ENCODE data around the gene NFIC. TPM values are rescaled to one million over a fixed set of nuclear protein-coding genes. Genes with fewer than 3 reads are reported as not detected.
"Not testable (repeated sequence)": the region's sequence is repeated elsewhere in the genome, so short reads cannot be mapped to it uniquely, and the experiment has no call there.

NFIC gene
- polyA plus RNA-seq, 2 donors, result 15.4 to 48.1 TPM

DNA sequence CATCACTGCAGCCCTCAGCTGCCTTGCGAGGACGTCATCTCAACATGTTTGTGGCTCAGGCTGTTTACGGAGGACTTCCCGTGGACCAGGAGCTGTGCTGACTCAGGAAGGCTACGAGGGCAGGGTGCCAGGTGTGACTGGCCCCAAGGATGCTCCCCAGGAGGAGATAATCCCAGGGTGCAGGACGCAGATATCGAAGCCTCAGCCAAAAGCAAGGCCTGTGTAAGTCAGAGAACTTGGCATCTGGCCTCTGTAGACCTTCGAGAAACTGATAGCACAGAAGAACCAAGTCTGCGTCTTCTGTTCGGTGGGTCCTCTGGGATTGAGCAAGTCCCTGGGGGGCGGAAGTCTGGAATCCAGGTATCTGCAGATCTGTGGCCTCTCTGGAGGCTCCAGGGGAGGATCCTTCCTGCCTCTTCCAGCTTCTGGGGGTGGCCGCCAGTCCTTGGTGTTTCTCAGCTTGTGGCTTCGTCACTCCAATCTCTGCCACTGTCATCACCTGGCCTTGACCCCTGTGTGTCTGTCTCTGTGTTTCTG is 136.7 kb downstream of the NFIC start:
- no peaks in the 10 kb centered on the region for H3K36me3 ChIP-seq (ENCODE audit: control insufficient read depth in 2 of 2, insufficient read depth in 2 of 2, low read length in 1 of 2)
- no peak overlapping the region for H3K4me3 ChIP-seq (ENCODE audit: low read depth in 1 of 2, low read length in 2 of 2)
- peaks cover 0 to 2% of the 10 kb centered on the region in 2 donors for H3K9me3 ChIP-seq (ENCODE audit: control insufficient read depth in 2 of 2, insufficient read depth in 1 of 2, low read depth in 1 of 2, low read length in 1 of 2)
- peaks cover 5 to 11% of the 10 kb centered on the region in 2 donors for H3K4me1 ChIP-seq (ENCODE audit: control insufficient read depth in 2 of 2, insufficient read depth in 2 of 2, low read length in 1 of 2)
- 84 to 86% methylated on average over 13 of the region's 13 CpGs for WGBS, 2 donors
- no peak overlapping the region for H3K27ac ChIP-seq (ENCODE audit: low read depth in 2 of 2, low read length in 1 of 2)
- H3K27me3 ChIP-seq (ENCODE audit: control insufficient read depth in 1 of 2, insufficient read depth in 2 of 2, low read length in 2 of 2), result no peaks in the 10 kb centered on the region

DNA sequence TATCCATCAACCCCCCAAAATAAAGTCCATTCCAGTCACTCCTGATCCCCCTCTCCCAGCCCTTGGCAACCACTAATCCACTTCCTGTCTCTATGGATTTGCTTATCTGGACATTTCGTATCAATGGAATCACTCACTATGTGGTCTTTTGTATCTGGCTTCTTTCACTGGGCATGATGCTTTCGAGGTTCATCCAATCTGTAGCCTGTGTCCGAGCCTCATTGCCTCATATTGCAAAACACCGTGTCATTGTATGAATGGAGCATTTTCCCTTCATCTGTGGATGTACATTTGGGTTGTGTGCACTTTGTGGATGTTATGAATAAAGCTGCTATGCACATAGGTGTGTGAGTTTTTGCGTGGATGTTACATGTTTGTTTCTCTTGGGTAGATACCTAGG is 138.4 kb downstream of the NFIC start:
- Histone ChIP-seq H3K4me3 (ENCODE audit: low read depth in 1 of 2, low read length in 2 of 2) (no peak overlapping the region), H3K36me3 (ENCODE audit: control insufficient read depth in 2 of 2, insufficient read depth in 2 of 2, low read length in 1 of 2) (peaks cover 4 to 6% of the 10 kb centered on the region in 2 donors), H3K4me1 (ENCODE audit: control insufficient read depth in 2 of 2, insufficient read depth in 2 of 2, low read length in 1 of 2) (peaks cover 10 to 19% of the 10 kb centered on the region in 2 donors), H3K27me3 (ENCODE audit: control insufficient read depth in 1 of 2, insufficient read depth in 2 of 2, low read length in 2 of 2) (no peaks in the 10 kb centered on the region), H3K9me3 (ENCODE audit: control insufficient read depth in 2 of 2, insufficient read depth in 1 of 2, low read depth in 1 of 2, low read length in 1 of 2) (peaks cover 0 to 2% of the 10 kb centered on the region in 2 donors), H3K27ac (ENCODE audit: low read depth in 2 of 2, low read length in 1 of 2) (peak overlapping the region in 1 of 2 donors; percentile 97)
- 81 to 88% methylated on average over 5 of the region's 5 CpGs for WGBS, 2 donors

DNA sequence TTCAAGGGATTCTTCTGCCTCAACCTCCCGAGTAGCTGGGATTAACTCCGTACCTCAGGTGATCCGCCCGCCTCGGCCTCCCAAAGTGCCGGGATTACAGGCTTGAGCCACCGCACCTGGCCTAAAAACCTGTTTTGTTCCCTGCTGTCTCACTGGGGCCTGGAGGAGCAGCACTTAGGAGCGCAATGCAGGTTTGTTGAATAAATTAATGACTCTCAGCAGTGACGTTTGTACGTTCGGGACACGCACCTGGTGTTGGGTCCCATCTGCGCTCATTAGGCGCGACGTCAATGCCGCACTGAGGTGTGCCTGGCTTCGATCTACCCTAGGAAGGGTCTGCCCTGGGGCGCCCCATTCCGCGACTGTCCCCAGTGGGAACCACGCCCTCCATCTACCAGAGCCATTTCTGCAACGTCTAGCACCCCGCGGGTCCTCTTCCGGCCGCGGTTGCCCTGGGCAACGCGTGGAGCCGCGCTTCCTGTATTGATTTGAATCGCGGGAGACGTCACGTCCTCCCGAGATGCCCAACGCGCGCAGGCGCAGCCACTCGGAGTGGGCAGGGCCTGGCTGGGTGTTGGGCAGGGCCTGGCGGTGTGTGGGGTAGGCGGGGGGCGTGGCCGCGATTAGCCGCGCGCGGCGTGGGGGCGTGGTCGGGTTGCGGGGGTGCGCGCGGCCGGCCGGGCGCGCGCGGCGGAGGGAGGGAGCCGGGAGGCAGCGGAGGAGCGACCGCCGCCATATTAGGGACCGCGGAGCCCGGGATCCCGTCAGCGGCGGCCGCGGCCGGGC is 139.4 kb downstream of the NFIC start, which contains the start of gene FZR1:
Gene FZR1, plus strand, starts transcription at position 714 of the 786 bp plus-strand sequence. CDS start 16,679 bp downstream, outside the sequence.
- Histone ChIP-seq H3K27ac (ENCODE audit: low read depth in 2 of 2, low read length in 1 of 2) (peak within 1 kb of the TSS; percentile 97 to 99), H3K36me3 (ENCODE audit: control insufficient read depth in 2 of 2, insufficient read depth in 2 of 2, low read length in 1 of 2) (peaks cover 4 to 11% of the 10 kb centered on the region in 2 donors), H3K4me1 (ENCODE audit: control insufficient read depth in 2 of 2, insufficient read depth in 2 of 2, low read length in 1 of 2) (peaks cover 7 to 17% of the 10 kb centered on the region in 2 donors), H3K9me3 (ENCODE audit: control insufficient read depth in 2 of 2, insufficient read depth in 1 of 2, low read depth in 1 of 2, low read length in 1 of 2) (peaks cover 0 to 2% of the 10 kb centered on the region in 2 donors), H3K27me3 (ENCODE audit: control insufficient read depth in 1 of 2, insufficient read depth in 2 of 2, low read length in 2 of 2) (no peaks in the 10 kb centered on the region), H3K4me3 (ENCODE audit: low read depth in 1 of 2, low read length in 2 of 2) (peak within 1 kb of the TSS; percentile 86 to 98)
- 1% methylated on average over 58 to 79 of the region's 79 CpGs for WGBS, 2 donors

DNA sequence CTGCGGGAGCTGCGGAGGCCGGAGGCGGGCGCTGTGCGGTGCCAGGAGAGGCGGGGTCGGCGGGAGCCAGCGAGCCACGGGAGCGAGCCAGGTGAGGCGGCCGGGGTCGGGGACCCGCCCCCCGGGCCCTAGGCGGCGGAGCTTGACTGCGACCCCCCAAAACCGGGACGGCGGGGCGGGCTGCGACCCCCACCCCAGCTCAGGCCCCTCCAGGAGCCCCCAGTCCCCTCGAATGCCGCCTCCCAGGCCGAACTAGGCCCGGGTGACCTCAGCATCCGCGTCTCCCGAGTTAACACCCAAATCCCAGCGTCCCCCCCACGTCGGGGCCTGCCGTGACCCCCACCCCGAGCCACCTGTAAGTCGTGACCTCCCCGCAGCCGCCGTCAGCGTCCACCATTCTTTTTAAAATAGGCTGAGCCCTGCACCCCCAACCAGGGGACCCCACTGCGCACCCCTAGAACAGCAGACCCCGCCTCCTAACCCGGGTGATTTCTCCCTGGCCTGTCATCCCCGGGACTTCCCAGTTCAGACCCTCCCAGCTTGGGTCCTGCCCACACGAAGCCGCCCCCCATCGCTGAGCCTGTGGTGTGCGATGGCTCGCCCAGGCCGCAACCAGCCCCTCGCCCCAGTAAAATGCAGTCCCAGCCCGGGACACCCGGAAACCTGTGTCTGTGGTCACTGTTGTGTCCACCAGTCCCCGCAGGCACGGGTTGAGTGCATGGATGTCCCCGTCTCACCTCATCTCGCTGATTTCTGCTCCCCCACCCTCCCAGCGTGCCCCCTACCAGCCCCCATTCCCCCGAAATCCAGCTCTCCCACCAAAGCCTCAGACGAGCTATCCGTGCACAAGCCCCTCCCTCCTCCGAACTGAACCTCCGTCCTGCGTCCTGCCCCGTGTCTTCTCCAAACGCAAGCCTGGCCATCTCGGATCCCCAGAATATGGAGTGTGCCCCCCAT is 140.3 kb downstream of the NFIC start:
- Histone ChIP-seq H3K4me1 (ENCODE audit: control insufficient read depth in 2 of 2, insufficient read depth in 2 of 2, low read length in 1 of 2) (peaks cover 7 to 17% of the 10 kb centered on the region in 2 donors), H3K27me3 (ENCODE audit: control insufficient read depth in 1 of 2, insufficient read depth in 2 of 2, low read length in 2 of 2) (no peaks in the 10 kb centered on the region), H3K36me3 (ENCODE audit: control insufficient read depth in 2 of 2, insufficient read depth in 2 of 2, low read length in 1 of 2) (peaks cover 4 to 11% of the 10 kb centered on the region in 2 donors), H3K27ac (ENCODE audit: low read depth in 2 of 2, low read length in 1 of 2) (peak overlapping the region; percentile 86 to 99), H3K4me3 (ENCODE audit: low read depth in 1 of 2, low read length in 2 of 2) (peak overlapping the region; percentile 86 to 98), H3K9me3 (ENCODE audit: control insufficient read depth in 2 of 2, insufficient read depth in 1 of 2, low read depth in 1 of 2, low read length in 1 of 2) (peaks cover 0 to 2% of the 10 kb centered on the region in 2 donors)
- WGBS, 2 donors, result 0 to 1% methylated on average over 42 to 69 of the region's 69 CpGs

DNA sequence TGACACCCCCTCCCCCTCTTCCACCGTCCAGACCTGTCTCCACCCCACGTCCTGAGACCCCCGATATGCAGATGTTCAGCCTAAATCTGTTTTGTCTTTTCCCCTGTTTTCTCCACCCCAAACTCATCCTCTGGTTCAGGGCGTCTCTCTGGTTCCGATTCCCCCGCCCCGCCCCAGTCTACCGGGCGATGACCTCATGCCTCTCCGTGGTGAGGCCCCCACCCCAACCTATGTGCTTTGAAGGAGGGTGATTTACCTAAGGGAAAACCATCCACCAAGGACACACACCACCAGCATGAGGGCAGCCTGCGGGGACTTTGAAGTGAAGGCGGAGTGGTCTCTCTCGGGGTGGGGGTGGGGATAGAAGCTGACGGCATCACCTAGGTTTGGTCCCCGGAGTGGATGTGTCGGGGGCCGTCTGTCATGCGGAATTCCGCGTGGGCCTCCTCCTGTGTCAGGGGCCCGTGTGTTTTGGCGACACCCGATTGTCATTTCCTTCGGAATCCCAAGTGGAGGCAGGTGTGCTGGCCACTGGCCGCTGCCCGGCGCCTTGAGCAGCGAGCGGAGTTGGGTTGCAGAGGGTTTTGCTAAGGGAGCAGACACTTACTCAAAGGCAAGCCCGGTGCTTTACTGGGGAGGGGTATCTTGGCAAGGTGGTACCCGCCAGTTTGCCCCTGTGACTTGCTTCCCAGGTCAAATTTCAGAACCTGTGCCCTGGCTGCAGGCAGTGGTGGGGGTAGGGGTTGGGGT is 141.2 kb downstream of the NFIC start:
- 26 to 27% methylated on average over 31 of the region's 31 CpGs for WGBS, 2 donors
- Histone ChIP-seq H3K36me3 (ENCODE audit: control insufficient read depth in 2 of 2, insufficient read depth in 2 of 2, low read length in 1 of 2) (peaks cover 4 to 11% of the 10 kb centered on the region in 2 donors), H3K27me3 (ENCODE audit: control insufficient read depth in 1 of 2, insufficient read depth in 2 of 2, low read length in 2 of 2) (no peaks in the 10 kb centered on the region), H3K9me3 (ENCODE audit: control insufficient read depth in 2 of 2, insufficient read depth in 1 of 2, low read depth in 1 of 2, low read length in 1 of 2) (peaks cover 0 to 2% of the 10 kb centered on the region in 2 donors), H3K4me1 (ENCODE audit: control insufficient read depth in 2 of 2, insufficient read depth in 2 of 2, low read length in 1 of 2) (peaks cover 7 to 17% of the 10 kb centered on the region in 2 donors), H3K4me3 (ENCODE audit: low read depth in 1 of 2, low read length in 2 of 2) (peak overlapping the region; percentile 86 to 98), H3K27ac (ENCODE audit: low read depth in 2 of 2, low read length in 1 of 2) (peak overlapping the region; percentile 86 to 99)

DNA sequence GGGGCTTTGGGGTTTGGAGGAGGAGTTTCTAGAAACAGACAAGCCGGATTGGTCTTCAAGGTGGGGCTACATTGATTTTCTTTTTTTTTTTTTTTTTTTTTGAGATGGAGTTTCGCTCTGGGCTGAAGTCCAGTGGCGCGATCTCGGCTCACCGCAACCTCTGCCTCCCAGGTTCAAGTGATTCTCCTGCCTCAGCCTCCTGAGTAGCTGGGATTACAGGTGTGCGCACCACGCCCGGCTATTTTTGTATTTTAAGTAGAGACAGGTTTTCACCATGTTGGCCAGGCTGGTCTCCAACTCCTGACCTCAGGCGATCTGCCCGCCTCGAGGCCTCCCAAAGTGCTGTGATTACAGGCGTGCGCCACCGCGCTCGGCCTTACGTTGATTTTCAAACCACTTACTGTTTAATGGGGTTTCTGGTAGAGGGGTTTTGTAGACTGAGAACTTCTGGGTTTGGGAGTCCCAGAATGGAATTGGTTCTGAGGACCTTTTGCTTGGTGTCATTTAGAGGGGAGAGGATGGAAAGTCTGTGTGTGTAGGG is 141.8 kb downstream of the NFIC start:
- Histone ChIP-seq H3K4me1 (ENCODE audit: control insufficient read depth in 2 of 2, insufficient read depth in 2 of 2, low read length in 1 of 2) (peaks cover 7 to 19% of the 10 kb centered on the region in 2 donors), H3K36me3 (ENCODE audit: control insufficient read depth in 2 of 2, insufficient read depth in 2 of 2, low read length in 1 of 2) (peaks cover 4 to 11% of the 10 kb centered on the region in 2 donors)
- H3K9me3 ChIP-seq (ENCODE audit: control insufficient read depth in 2 of 2, insufficient read depth in 1 of 2, low read depth in 1 of 2, low read length in 1 of 2); H3K27me3 ChIP-seq (ENCODE audit: control insufficient read depth in 1 of 2, insufficient read depth in 2 of 2, low read length in 2 of 2); H3K27ac ChIP-seq (ENCODE audit: low read depth in 2 of 2, low read length in 1 of 2); H3K4me3 ChIP-seq (ENCODE audit: low read depth in 1 of 2, low read length in 2 of 2): not testable (repeated sequence)
- WGBS, 2 donors, result 89 to 93% methylated on average over 18 of the region's 18 CpGs

DNA sequence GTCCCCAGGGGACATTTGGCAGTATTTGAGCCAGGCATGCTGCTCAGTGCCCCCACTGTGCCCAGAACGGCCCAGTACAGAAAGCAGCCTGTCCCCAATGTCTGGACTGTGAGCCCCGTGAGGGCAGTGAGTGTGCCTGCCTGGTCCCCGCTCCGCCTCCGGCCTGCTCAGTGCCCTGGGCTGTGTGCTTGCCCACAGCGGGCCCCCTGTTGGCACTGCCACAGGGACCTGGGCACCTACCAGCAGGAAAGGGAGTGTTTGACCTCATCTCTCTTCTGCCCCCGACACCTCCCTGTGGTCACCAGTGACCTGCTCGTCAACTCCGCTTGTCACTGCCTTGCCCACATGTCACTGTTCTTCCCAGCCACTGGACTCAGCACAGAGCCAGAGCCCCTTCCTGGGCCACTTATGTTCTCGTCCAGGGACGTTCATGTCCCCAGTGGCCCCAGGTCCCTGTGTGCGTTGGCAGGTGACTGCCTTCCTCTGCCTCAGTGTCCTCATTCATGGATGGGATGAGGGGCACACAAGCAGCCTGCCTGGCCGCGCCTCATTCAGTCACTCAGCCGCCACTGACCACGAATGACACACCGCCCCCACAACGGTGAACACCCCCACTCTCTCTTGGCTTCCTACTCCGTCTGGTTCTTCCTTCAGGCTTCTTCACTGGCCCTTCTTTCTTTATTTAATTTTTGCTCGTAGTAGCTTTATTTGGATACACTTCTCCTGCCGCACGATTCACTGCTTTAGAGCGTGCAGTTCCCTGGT is 142.6 kb downstream of the NFIC start:
- Histone ChIP-seq H3K9me3 (ENCODE audit: control insufficient read depth in 2 of 2, insufficient read depth in 1 of 2, low read depth in 1 of 2, low read length in 1 of 2) (peaks cover 0 to 2% of the 10 kb centered on the region in 2 donors), H3K27ac (ENCODE audit: low read depth in 2 of 2, low read length in 1 of 2) (peak overlapping the region in 1 of 2 donors; percentile 78), H3K36me3 (ENCODE audit: control insufficient read depth in 2 of 2, insufficient read depth in 2 of 2, low read length in 1 of 2) (peaks cover 4 to 11% of the 10 kb centered on the region in 2 donors), H3K4me3 (ENCODE audit: low read depth in 1 of 2, low read length in 2 of 2) (no peak overlapping the region), H3K27me3 (ENCODE audit: control insufficient read depth in 1 of 2, insufficient read depth in 2 of 2, low read length in 2 of 2) (no peaks in the 10 kb centered on the region), H3K4me1 (ENCODE audit: control insufficient read depth in 2 of 2, insufficient read depth in 2 of 2, low read length in 1 of 2) (peaks cover 7 to 24% of the 10 kb centered on the region in 2 donors)
- 84% methylated on average over 23 of the region's 23 CpGs for WGBS, 2 donors

DNA sequence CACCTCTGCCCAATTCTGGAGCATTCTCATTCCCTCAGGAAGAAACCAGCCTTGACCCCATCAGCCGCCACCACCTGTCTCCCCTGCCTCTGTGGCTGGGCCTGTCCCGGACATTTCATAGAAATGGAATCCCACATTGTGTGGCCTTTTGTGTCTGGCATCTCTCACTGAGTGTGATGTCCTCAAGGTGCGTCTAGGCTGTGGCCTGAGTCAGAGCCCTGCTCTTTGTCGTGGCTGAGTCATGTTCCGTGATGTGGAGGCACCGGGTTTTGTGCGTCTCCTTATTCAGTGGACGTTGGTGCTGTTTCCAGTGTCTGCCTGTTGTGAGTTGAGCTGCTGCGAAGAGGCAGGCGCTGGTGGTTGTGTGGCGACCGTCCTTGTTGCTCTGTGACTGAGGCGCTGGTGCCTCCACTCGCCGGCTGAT is 143.2 kb downstream of the NFIC start:
- Histone ChIP-seq H3K4me3 (ENCODE audit: low read depth in 1 of 2, low read length in 2 of 2) (no peak overlapping the region), H3K36me3 (ENCODE audit: control insufficient read depth in 2 of 2, insufficient read depth in 2 of 2, low read length in 1 of 2) (peaks cover 4 to 11% of the 10 kb centered on the region in 2 donors), H3K27me3 (ENCODE audit: control insufficient read depth in 1 of 2, insufficient read depth in 2 of 2, low read length in 2 of 2) (no peaks in the 10 kb centered on the region), H3K4me1 (ENCODE audit: control insufficient read depth in 2 of 2, insufficient read depth in 2 of 2, low read length in 1 of 2) (peaks cover 7 to 29% of the 10 kb centered on the region in 2 donors), H3K27ac (ENCODE audit: low read depth in 2 of 2, low read length in 1 of 2) (peak overlapping the region in 1 of 2 donors; percentile 78), H3K9me3 (ENCODE audit: control insufficient read depth in 2 of 2, insufficient read depth in 1 of 2, low read depth in 1 of 2, low read length in 1 of 2) (peaks cover 0 to 2% of the 10 kb centered on the region in 2 donors)
- WGBS, 2 donors, result 74 to 80% methylated on average over 15 of the region's 15 CpGs
